CMK (cell line): Measurements from ENCODE around the gene PRPF38A.

ENCODE experiments used
- DNase-seq: peaks from one replicate; pipeline ENCODE4 v3.0.0-alpha.2; 2010; ENCODE audit warnings: low read depth

Gene PRPF38A

GRCh38 chr1:52461821-52462220, 57.4 kb downstream of the PRPF38A start:
- no peak for DNase-seq

- no peak for DNase-seq
Observed at GRCh38 chr1:52463891-52464290, 59.5 kb downstream of the PRPF38A start.

GRCh38 chr1:52469108-52469507, 64.7 kb downstream of the PRPF38A start:
- DNase-seq: no peak
